ENCODE results near the gene ATXN8OS.
A peak's percentile ranks its signal among the peaks of the same experiment; 100 is the strongest.

DNA sequence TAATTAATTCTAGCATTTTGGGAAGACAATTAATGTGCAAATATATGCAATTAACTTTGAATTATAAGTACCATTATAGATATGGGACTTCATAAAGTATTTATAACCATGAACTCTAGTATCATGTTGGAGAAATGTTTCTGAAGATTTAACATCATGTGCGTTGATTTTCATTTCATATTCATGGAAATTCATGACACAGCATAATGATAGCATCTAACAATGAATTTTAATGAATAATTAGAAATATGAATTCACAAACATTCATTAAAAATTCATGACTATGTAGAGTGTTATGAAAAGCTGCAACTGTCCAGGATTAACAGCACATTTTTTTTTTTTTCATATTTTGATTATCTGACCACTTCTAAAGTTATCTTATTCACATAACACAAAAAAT lies 70.7 kb downstream of the ATXN8OS start:
- TF ChIP-seq POLR2A (IDR thresholded peaks at IDR 0.05; ENCODE audit: low read depth, low read length) (no peak), RAD21 (IDR thresholded peaks at IDR 0.05; ENCODE audit: low read length) (no peak), SMC3 (IDR thresholded peaks at IDR 0.05; ENCODE audit: low read depth, low read length) (no peak), RCOR1 (IDR thresholded peaks at IDR 0.05; ENCODE audit: insufficient replicate concordance, low read length) (no peak), MAZ (IDR thresholded peaks at IDR 0.05; ENCODE audit: borderline replicate concordance, low read depth, low read length) (no peak), CEBPB (IDR thresholded peaks at IDR 0.05; ENCODE audit: low read depth, low read length) (no peak), MXI1 (IDR thresholded peaks at IDR 0.05; ENCODE audit: borderline replicate concordance, low read depth, low read length) (no peak), BHLHE40 (IDR thresholded peaks at IDR 0.05; ENCODE audit: low read depth, low read length) (no peak), CHD1 (IDR thresholded peaks at IDR 0.05; ENCODE audit: low read depth, low read length) (no peak), RFX5 (IDR thresholded peaks at IDR 0.05; ENCODE audit: low read depth, low read length) (no peak), MAFK (IDR thresholded peaks at IDR 0.05; ENCODE audit: low read depth, low read length) (peak; percentile 51; the same call in 1 of the 2 replicates)
- TF ChIP-seq, protein P1, sequence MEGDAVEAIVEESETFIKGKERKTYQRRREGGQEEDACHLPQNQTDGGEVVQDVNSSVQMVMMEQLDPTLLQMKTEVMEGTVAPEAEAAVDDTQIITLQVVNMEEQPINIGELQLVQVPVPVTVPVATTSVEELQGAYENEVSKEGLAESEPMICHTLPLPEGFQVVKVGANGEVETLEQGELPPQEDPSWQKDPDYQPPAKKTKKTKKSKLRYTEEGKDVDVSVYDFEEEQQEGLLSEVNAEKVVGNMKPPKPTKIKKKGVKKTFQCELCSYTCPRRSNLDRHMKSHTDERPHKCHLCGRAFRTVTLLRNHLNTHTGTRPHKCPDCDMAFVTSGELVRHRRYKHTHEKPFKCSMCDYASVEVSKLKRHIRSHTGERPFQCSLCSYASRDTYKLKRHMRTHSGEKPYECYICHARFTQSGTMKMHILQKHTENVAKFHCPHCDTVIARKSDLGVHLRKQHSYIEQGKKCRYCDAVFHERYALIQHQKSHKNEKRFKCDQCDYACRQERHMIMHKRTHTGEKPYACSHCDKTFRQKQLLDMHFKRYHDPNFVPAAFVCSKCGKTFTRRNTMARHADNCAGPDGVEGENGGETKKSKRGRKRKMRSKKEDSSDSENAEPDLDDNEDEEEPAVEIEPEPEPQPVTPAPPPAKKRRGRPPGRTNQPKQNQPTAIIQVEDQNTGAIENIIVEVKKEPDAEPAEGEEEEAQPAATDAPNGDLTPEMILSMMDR (conservative IDR thresholded peaks at IDR 0.05; ENCODE audit: low read depth, low read length): no peak
- TF ChIP-seq, protein P2, sequence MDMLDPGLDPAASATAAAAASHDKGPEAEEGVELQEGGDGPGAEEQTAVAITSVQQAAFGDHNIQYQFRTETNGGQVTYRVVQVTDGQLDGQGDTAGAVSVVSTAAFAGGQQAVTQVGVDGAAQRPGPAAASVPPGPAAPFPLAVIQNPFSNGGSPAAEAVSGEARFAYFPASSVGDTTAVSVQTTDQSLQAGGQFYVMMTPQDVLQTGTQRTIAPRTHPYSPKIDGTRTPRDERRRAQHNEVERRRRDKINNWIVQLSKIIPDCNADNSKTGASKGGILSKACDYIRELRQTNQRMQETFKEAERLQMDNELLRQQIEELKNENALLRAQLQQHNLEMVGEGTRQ (IDR thresholded peaks at IDR 0.05; ENCODE audit: low read depth, low read length): no peak
- TF ChIP-seq, protein P3, sequence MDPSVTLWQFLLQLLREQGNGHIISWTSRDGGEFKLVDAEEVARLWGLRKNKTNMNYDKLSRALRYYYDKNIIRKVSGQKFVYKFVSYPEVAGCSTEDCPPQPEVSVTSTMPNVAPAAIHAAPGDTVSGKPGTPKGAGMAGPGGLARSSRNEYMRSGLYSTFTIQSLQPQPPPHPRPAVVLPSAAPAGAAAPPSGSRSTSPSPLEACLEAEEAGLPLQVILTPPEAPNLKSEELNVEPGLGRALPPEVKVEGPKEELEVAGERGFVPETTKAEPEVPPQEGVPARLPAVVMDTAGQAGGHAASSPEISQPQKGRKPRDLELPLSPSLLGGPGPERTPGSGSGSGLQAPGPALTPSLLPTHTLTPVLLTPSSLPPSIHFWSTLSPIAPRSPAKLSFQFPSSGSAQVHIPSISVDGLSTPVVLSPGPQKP (IDR thresholded peaks at IDR 0.05; ENCODE audit: borderline replicate concordance, low read depth, low read length): no peak
